Activated CD8-positive, alpha-beta memory T cell treated with anti-CD3 and anti-CD28 coated beads, Interleukin-2, amount 50 U/mL, for 1 hour (primary cell): ENCODE results near the gene PDE4D.
"Not testable (repeated sequence)": the region's sequence is repeated elsewhere in the genome, so short reads cannot be mapped to it uniquely, and the experiment has no call there.

Experiments used
- DNase-seq: peaks from one replicate; pipeline ENCODE4 v3.0.0-alpha.2; 2020; ENCODE audit errors: extremely low read depth

Gene PDE4D

GRCh38 chr5:59583810-59584562, 309.5 kb downstream of the PDE4D start:
- no peak for DNase-seq

GRCh38 chr5:59583151-59583809, 310.2 kb downstream of the PDE4D start:
- no peak for DNase-seq

- DNase-seq: no peak
These were observed 310.8 kb downstream of the PDE4D start for GRCh38 chr5:59582746-59583145.

- DNase-seq: no peak
These were observed 313.7 kb downstream of the PDE4D start for GRCh38 chr5:59579824-59580167.

- DNase-seq: no peak
These were observed 314.3 kb downstream of the PDE4D start for GRCh38 chr5:59579101-59579823.

GRCh38 chr5:59577485-59577884, 316.0 kb downstream of the PDE4D start:
- DNase-seq: no peak

- DNase-seq: no peak
These were observed 317.7 kb downstream of the PDE4D start for GRCh38 chr5:59575648-59576445.

GRCh38 chr5:59573509-59573908, 320.0 kb downstream of the PDE4D start:
- not testable (repeated sequence) for DNase-seq

GRCh38 chr5:59571067-59571466, 322.5 kb downstream of the PDE4D start:
- no peak for DNase-seq

- DNase-seq: no peak
These were observed 323.8 kb downstream of the PDE4D start for GRCh38 chr5:59569608-59570334.

GRCh38 chr5:59569158-59569557, 324.4 kb downstream of the PDE4D start:
- DNase-seq: no peak

GRCh38 chr5:59568161-59568560, 325.4 kb downstream of the PDE4D start:
- DNase-seq: no peak

GRCh38 chr5:59565551-59565950, 328.0 kb downstream of the PDE4D start:
- DNase-seq: no peak

- DNase-seq: no peak
These were observed 328.6 kb downstream of the PDE4D start for GRCh38 chr5:59564895-59565294.

- no peak for DNase-seq
These were observed 330.7 kb downstream of the PDE4D start for GRCh38 chr5:59562756-59563389.

- no peak for DNase-seq
These were observed 333.0 kb downstream of the PDE4D start for GRCh38 chr5:59560553-59560952.

- no peak for DNase-seq
These were observed 333.7 kb downstream of the PDE4D start for GRCh38 chr5:59559847-59560246.

- DNase-seq: no peak
These were observed 334.2 kb downstream of the PDE4D start for GRCh38 chr5:59559323-59559722.

- DNase-seq: no peak
These were observed 335.0 kb downstream of the PDE4D start for GRCh38 chr5:59558501-59558900.

GRCh38 chr5:59557572-59557971, 336.0 kb downstream of the PDE4D start:
- DNase-seq: no peak

GRCh38 chr5:59555596-59555995, 337.9 kb downstream of the PDE4D start:
- no peak for DNase-seq
